Astrocyte of the hippocampus (primary cell): ENCODE data around the gene ADAM12.

Source experiments
- DNase-seq: peaks from one replicate; pipeline ENCODE4 v3.0.0; 2011; ENCODE audit warnings: low read depth, low spot score

ADAM12 gene

GRCh38 chr10:126022841-126023240 is 365.4 kb downstream of the ADAM12 start:
- DNase-seq, result peak; percentile 15

GRCh38 chr10:126021833-126022500 is 366.3 kb downstream of the ADAM12 start:
- DNase-seq, result no peak

GRCh38 chr10:126017961-126018560 is 370.2 kb downstream of the ADAM12 start:
- DNase-seq, result peak; percentile 73

- DNase-seq, result no peak
Observed at GRCh38 chr10:126016882-126017281, 371.4 kb downstream of the ADAM12 start.

GRCh38 chr10:126016156-126016805 is 372.0 kb downstream of the ADAM12 start:
- DNase-seq, result no peak

GRCh38 chr10:126015413-126015812 is 372.9 kb downstream of the ADAM12 start:
- DNase-seq, result peak; percentile 16

- peak; percentile 63 for DNase-seq
Observed at GRCh38 chr10:126014309-126014708, 374.0 kb downstream of the ADAM12 start.

- peak; percentile 71 for DNase-seq
Observed at GRCh38 chr10:126013489-126014281, 374.6 kb downstream of the ADAM12 start.

- DNase-seq, result peak; percentile 26
Observed at GRCh38 chr10:126012485-126012884, 375.8 kb downstream of the ADAM12 start.

GRCh38 chr10:126011995-126012394 is 376.3 kb downstream of the ADAM12 start:
- no peak for DNase-seq

GRCh38 chr10:126009650-126010049 is 378.6 kb downstream of the ADAM12 start:
- DNase-seq, result no peak

GRCh38 chr10:126006906-126007305 is 381.4 kb downstream of the ADAM12 start:
- DNase-seq, result no peak

GRCh38 chr10:126006264-126006663 is 382.0 kb downstream of the ADAM12 start:
- DNase-seq, result no peak

- no peak for DNase-seq
Observed at GRCh38 chr10:126004752-126005151, 383.5 kb downstream of the ADAM12 start.

GRCh38 chr10:126001576-126001975 is 386.7 kb downstream of the ADAM12 start:
- peak; percentile 35 for DNase-seq

GRCh38 chr10:125999694-126000093 is 388.6 kb downstream of the ADAM12 start:
- DNase-seq, result no peak

- DNase-seq, result no peak
Observed at GRCh38 chr10:125997586-125997985, 390.7 kb downstream of the ADAM12 start.

- DNase-seq, result no peak
Observed at GRCh38 chr10:125995726-125996304, 392.5 kb downstream of the ADAM12 start.

GRCh38 chr10:125994601-125995000 is 393.7 kb downstream of the ADAM12 start:
- no peak for DNase-seq

GRCh38 chr10:125992254-125992653 is 396.0 kb downstream of the ADAM12 start:
- no peak for DNase-seq

- peak; percentile 49 for DNase-seq
Observed at GRCh38 chr10:125991392-125991791, 396.9 kb downstream of the ADAM12 start.

- DNase-seq, result peak; percentile 18
Observed at GRCh38 chr10:125990974-125991373, 397.3 kb downstream of the ADAM12 start.
